GM20000 (cell line): ENCODE measurements around the gene RHCG.

Experiments
- DNase-seq: peaks from one replicate; pipeline ENCODE4 v3.0.0; 2012; ENCODE audit warnings: low spot score
- CTCF ChIP-seq: IDR thresholded peaks from 2 replicates; pipeline ENCODE4 v1.5.1; 2012; ENCODE audit warnings: mild to moderate bottlenecking, control low read depth; ENCODE audit errors: extremely low read depth, missing control alignments

The RHCG gene

DNA sequence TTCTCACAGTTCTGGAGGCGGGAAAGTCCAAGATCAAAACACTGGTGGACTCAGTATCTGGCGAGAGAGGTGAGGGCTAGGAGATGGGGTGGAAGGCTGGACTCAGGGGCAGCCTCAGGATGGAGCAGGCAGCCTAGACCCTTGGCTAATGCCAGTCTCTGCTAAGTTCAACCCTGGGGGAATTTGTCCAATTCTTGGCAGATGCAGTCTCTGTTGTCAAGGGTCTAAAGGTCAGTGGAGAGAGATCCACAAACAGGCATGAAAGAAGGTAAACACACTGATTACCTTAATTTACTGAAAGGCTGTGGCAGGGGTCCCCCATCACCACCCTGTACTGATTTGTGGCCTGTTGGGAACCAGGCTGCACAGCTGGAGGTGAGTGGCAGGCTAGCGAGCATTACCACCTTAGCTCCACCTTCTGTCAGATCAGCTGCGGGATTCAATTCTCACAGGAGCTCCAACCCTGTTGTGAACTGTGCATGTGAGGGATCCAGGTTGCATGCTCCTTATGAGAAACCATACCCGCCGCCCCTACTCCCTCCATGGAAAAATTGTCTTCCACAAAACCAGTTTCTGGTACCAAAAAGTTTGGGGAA lies 32.5 kb upstream of the RHCG start:
- TF ChIP-seq CTCF, result no peak
- DNase-seq, result no peak

- no peak for TF ChIP-seq CTCF
- no peak for DNase-seq
These were observed 30.4 kb upstream of the RHCG start for GRCh38 chr15:89526601-89527441.

DNA sequence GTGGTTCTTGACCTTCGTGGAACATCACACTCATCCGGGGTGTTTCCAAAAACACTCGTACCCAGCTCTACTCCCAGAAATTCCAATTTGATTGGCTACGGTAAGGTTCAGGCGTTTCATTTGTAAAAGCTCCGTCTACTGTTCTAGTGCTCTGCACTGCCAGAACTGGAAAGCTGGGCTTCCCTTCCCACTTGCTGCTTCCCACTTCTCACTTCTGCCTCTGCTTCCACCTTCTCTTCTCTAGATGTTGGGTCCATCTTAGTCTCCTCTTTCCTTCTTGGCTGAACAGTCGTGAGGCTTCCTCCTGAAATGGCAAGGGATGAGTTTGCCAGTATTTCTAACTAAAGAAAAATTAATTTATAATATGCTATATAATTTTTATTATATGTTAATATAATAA lies 29.8 kb upstream of the RHCG start:
- TF ChIP-seq CTCF, result no peak
- DNase-seq, result no peak

GRCh38 chr15:89524184-89524583 lies 27.8 kb upstream of the RHCG start:
- no peak for TF ChIP-seq CTCF
- DNase-seq, result no peak

GRCh38 chr15:89523101-89523500 lies 26.7 kb upstream of the RHCG start:
- no peak for TF ChIP-seq CTCF
- no peak for DNase-seq

- no peak for DNase-seq
- no peak for TF ChIP-seq CTCF
These were observed 25.2 kb upstream of the RHCG start for GRCh38 chr15:89521605-89522004.

DNA sequence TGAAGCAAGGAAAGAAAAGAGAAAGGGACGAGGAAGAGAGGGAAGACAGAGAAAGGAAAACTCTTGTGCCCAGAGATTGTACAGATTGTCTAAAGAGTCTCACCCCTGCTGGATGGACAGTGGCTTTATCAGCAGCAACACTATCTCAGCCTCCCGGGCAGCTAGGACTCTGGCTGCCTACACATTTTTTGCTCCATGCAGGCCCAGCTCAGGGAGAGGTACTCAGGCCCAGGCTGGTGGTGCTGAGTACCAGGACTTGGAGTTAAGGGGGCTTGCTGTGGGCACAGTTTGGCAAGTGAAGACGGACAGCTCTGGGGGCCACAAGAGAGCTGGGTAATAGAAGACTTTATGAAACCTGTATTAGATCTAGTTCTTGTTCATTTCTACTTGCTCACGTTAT lies 19.1 kb upstream of the RHCG start:
- no peak for DNase-seq
- TF ChIP-seq CTCF, result no peak
